Neural cell (in vitro differentiated cells): ENCODE data around the gene LRMDA. TPM values are rescaled to one million over a fixed set of nuclear protein-coding genes. Genes with fewer than 3 reads are reported as not detected.

Source experiments
- H2AFZ ChIP-seq: fragments of 200-600, 300-800 bp; sonication (generic), shearing (Covaris generic); 2 replicates; pipeline ENCODE4 v1.6.0; 2014; ENCODE audit warnings: low read depth, mild to moderate bottlenecking, antibody characterized with exemption, low read length, moderate library complexity
- H3F3A ChIP-seq: fragments of 200-600 bp; shearing (Covaris generic); 2 replicates; pipeline ENCODE4 v1.6.1; 2016; ENCODE audit warnings: mild to moderate bottlenecking, moderate library complexity, mixed read lengths, antibody characterized with exemption, low read length; ENCODE audit not compliant: insufficient read depth, poor library complexity, severe bottlenecking
- H3K27ac ChIP-seq: fragments of 200-600, 300-800 bp; sonication (generic), shearing (Covaris generic); 2 replicates; pipeline ENCODE4 v1.5.1; 2014; ENCODE audit warnings: mild to moderate bottlenecking, low read length, moderate library complexity
- H3K27me3 ChIP-seq: fragments of 300-800, 200-600 bp; sonication (generic), shearing (Covaris generic); 2 replicates; pipeline ENCODE4 v1.6.0; 2014; ENCODE audit warnings: mild to moderate bottlenecking, low read depth, low read length, moderate library complexity; ENCODE audit not compliant: insufficient read depth
- H3K36me3 ChIP-seq: fragments of 300-800, 200-600 bp; sonication (generic), shearing (Covaris generic); 2 replicates; pipeline ENCODE4 v1.5.1; 2014; ENCODE audit warnings: mild to moderate bottlenecking, antibody characterized with exemption, low read length, moderate library complexity; ENCODE audit not compliant: insufficient read depth
- H3K4me2 ChIP-seq: fragments of 300-800, 200-600 bp; sonication (generic), shearing (Covaris generic); 2 replicates; pipeline ENCODE4 v1.6.0; 2014; ENCODE audit warnings: mild to moderate bottlenecking, low read length
- H3K4me3 ChIP-seq: fragments of 300-800, 200-600 bp; sonication (generic), shearing (Covaris generic); 2 replicates; pipeline ENCODE4 v1.5.1; 2014; ENCODE audit warnings: mild to moderate bottlenecking, low read length, moderate library complexity
- H3K79me2 ChIP-seq: fragments of 200-600 bp; shearing (Covaris generic); replicated peaks from 2 replicates; pipeline ENCODE4 v1.6.0; 2014; ENCODE audit warnings: mild to moderate bottlenecking, low read length, moderate library complexity; ENCODE audit not compliant: insufficient read depth
- H3K9ac ChIP-seq: fragments of 300-800, 200-600 bp; sonication (generic), shearing (Covaris generic); 2 replicates; pipeline ENCODE4 v1.6.1; 2016; ENCODE audit warnings: mild to moderate bottlenecking, low read length, mixed read lengths
- H3K9me2 ChIP-seq: fragments of 200-600 bp; shearing (Covaris generic); 2 replicates; pipeline ENCODE4 v1.6.1; 2016; ENCODE audit warnings: mild to moderate bottlenecking, low read length, mixed read lengths; ENCODE audit not compliant: insufficient read depth
- H3K9me3 ChIP-seq: fragments of 200-600, 300-800 bp; sonication (generic), shearing (Covaris generic); 2 replicates; pipeline ENCODE4 v1.6.1; 2016; ENCODE audit warnings: mild to moderate bottlenecking, mixed run types, low read length, moderate library complexity, mixed read lengths
- H4K20me1 ChIP-seq: fragments of 200-600 bp; shearing (Covaris generic); 2 replicates; pipeline ENCODE4 v1.6.1; 2016; ENCODE audit warnings: mild to moderate bottlenecking, mixed run types; ENCODE audit not compliant: insufficient read depth
- EP300 ChIP-seq: fragments of 450-650 bp; conservative IDR thresholded peaks from 2 replicates; pipeline ENCODE4 v1.6.1; 2014; ENCODE audit warnings: antibody characterized with exemption, mild to moderate bottlenecking, moderate library complexity; ENCODE audit not compliant: poor library complexity, severe bottlenecking
- EZH2 ChIP-seq: fragments of 200-600, 300-800 bp; shearing (Covaris generic), sonication (generic); IDR thresholded peaks from 2 replicates; pipeline ENCODE4 v1.6.1; 2014; ENCODE audit warnings: antibody characterized with exemption, low read length, borderline replicate concordance, mild to moderate bottlenecking; ENCODE audit not compliant: insufficient read depth, poor library complexity, severe bottlenecking
- MXI1 ChIP-seq: fragments of 450-650 bp; conservative IDR thresholded peaks from 2 replicates; pipeline ENCODE4 v1.6.1; 2014; ENCODE audit warnings: antibody characterized with exemption, mild to moderate bottlenecking; ENCODE audit not compliant: poor library complexity, severe bottlenecking
- POLR2AphosphoS5 ChIP-seq: IDR thresholded peaks from 2 replicates; pipeline ENCODE4 v1.6.1; 2012
- RAD21 ChIP-seq: fragments of 450-650 bp; conservative IDR thresholded peaks from 2 replicates; pipeline ENCODE4 v1.6.1; 2014; ENCODE audit warnings: antibody characterized with exemption, mild to moderate bottlenecking, moderate library complexity
- SMC3 ChIP-seq: fragments of 450-650 bp; conservative IDR thresholded peaks from 2 replicates; pipeline ENCODE4 v1.6.1; 2014; ENCODE audit warnings: antibody characterized with exemption, mild to moderate bottlenecking, moderate library complexity; ENCODE audit not compliant: poor library complexity
- TAF1 ChIP-seq: IDR thresholded peaks from 2 replicates; pipeline ENCODE4 v1.6.1; 2012; ENCODE audit warnings: low read depth
- polyA plus RNA-seq: library from polyadenylated mRNA; depleted of rRNA; stranded (reverse); fragments of >200 nt; gene quantifications from 2 replicates; pipeline ENCODE4 v1.2.3, GENCODE V29; 2014
- TF ChIP-seq, protein P1 (sequence below): fragments of 450-650 bp; IDR thresholded peaks from 2 replicates; pipeline ENCODE4 v1.5.1; 2014; ENCODE audit warnings: antibody characterized with exemption, mild to moderate bottlenecking, moderate library complexity; ENCODE audit not compliant: poor library complexity, severe bottlenecking
- TF ChIP-seq, protein P2 (sequence below): IDR thresholded peaks from 2 replicates; pipeline ENCODE4 v1.6.1; 2012; ENCODE audit warnings: borderline replicate concordance

Gene LRMDA
- polyA plus RNA-seq, 1 donor from 2014 or later: 5.6 TPM

DNA sequence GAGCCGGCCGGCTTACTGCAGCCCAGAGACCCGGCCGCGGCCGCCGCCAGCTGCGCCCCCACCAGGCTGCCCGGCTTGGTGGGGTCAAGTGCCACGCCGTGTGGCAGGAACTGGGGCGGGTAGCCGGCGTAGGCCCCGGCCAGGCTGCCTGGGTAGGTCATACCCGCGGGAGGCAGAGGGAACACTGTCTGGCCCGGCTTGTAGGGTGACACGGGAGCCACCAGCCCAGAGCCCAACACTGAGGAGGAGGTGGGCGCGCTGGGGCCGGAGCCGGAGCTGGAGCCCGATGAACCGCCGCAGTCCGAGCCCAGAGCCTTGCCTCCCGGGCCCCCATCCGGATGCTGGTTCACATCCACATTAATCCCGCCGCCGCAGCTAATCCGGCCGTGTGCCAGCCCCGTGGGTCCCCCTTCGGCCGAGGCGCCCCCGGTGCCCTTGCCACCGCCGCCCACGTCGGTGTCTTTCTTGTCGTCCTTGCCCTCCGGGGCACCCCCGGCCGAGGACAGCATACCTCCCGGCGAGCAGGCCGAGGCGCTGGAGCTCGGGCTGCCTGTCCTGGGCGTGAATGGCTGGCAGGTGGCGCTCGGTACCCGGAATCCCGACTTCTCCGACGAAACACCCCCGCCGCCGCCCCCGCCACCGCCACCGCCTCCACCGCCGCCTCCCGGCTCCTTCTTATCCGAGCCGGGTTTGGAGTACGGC is 31.8 kb upstream of the LRMDA start:
- Histone ChIP-seq H3F3A (peaks cover 5% of the 10 kb centered on the region), H3K9me3 (no peaks in the 10 kb centered on the region), H3K9me2 (no peaks in the 10 kb centered on the region), H3K27ac (peak overlapping the region; percentile 99), H2AFZ (no peak overlapping the region), H4K20me1 (peaks cover 22% of the 10 kb centered on the region), H3K79me2 (peaks cover 64% of the 10 kb centered on the region), H3K36me3 (peaks cover 14% of the 10 kb centered on the region), H3K4me2 (no peak overlapping the region), H3K9ac (peak overlapping the region; percentile 100), H3K4me3 (peak overlapping the region; percentile 94), H3K27me3 (peaks cover 56% of the 10 kb centered on the region)
- TF ChIP-seq, protein P1, sequence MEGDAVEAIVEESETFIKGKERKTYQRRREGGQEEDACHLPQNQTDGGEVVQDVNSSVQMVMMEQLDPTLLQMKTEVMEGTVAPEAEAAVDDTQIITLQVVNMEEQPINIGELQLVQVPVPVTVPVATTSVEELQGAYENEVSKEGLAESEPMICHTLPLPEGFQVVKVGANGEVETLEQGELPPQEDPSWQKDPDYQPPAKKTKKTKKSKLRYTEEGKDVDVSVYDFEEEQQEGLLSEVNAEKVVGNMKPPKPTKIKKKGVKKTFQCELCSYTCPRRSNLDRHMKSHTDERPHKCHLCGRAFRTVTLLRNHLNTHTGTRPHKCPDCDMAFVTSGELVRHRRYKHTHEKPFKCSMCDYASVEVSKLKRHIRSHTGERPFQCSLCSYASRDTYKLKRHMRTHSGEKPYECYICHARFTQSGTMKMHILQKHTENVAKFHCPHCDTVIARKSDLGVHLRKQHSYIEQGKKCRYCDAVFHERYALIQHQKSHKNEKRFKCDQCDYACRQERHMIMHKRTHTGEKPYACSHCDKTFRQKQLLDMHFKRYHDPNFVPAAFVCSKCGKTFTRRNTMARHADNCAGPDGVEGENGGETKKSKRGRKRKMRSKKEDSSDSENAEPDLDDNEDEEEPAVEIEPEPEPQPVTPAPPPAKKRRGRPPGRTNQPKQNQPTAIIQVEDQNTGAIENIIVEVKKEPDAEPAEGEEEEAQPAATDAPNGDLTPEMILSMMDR: peak; percentile 59
- TF ChIP-seq POLR2AphosphoS5 (peak; percentile 3), TAF1 (no peak), SMC3 (peak; percentile 50)

DNA sequence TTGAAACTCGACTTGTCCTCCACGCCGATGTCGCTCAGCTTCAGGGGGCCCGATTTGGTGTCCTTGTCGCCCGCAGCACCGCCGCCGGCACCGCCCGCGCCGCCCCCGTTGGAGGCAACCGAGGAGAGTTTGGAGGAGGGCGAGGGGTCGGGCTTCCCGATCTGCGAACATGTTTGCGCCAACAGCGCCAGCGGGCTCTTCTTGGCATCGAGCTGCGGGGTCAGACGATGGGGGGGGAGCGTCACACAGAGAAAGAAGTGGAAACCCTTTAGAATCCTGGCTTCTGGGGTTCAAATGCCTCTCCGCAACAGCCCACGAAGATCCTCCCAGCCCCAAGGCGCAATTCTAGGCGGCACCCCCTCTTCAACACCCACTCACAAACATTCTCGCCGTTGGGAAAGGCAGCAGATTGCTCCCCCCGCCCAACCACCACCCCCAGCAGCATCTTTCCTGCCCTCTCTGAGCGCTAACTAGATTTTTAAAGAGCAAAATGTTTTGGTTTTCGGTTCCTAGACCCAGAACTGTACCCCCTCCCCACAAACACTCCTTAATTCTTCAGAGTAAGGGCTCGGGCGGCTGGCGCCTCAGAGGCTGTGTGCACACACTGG is 31.2 kb upstream of the LRMDA start:
- H3K4me2 ChIP-seq: no peak overlapping the region
- no peak overlapping the region for H2AFZ ChIP-seq
- H3K9me2 ChIP-seq: no peaks in the 10 kb centered on the region
- H4K20me1 ChIP-seq: peaks cover 22% of the 10 kb centered on the region
- H3F3A ChIP-seq: peaks cover 5% of the 10 kb centered on the region
- no peaks in the 10 kb centered on the region for H3K9me3 ChIP-seq
- peak overlapping the region; percentile 100 for H3K9ac ChIP-seq
- peak overlapping the region; percentile 99 for H3K27ac ChIP-seq
- peaks cover 55% of the 10 kb centered on the region for H3K27me3 ChIP-seq
- H3K36me3 ChIP-seq: peaks cover 14% of the 10 kb centered on the region
- peaks cover 64% of the 10 kb centered on the region for H3K79me2 ChIP-seq
- TF ChIP-seq, protein P2, sequence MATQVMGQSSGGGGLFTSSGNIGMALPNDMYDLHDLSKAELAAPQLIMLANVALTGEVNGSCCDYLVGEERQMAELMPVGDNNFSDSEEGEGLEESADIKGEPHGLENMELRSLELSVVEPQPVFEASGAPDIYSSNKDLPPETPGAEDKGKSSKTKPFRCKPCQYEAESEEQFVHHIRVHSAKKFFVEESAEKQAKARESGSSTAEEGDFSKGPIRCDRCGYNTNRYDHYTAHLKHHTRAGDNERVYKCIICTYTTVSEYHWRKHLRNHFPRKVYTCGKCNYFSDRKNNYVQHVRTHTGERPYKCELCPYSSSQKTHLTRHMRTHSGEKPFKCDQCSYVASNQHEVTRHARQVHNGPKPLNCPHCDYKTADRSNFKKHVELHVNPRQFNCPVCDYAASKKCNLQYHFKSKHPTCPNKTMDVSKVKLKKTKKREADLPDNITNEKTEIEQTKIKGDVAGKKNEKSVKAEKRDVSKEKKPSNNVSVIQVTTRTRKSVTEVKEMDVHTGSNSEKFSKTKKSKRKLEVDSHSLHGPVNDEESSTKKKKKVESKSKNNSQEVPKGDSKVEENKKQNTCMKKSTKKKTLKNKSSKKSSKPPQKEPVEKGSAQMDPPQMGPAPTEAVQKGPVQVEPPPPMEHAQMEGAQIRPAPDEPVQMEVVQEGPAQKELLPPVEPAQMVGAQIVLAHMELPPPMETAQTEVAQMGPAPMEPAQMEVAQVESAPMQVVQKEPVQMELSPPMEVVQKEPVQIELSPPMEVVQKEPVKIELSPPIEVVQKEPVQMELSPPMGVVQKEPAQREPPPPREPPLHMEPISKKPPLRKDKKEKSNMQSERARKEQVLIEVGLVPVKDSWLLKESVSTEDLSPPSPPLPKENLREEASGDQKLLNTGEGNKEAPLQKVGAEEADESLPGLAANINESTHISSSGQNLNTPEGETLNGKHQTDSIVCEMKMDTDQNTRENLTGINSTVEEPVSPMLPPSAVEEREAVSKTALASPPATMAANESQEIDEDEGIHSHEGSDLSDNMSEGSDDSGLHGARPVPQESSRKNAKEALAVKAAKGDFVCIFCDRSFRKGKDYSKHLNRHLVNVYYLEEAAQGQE: peak; percentile 73
- TF ChIP-seq SMC3 (no peak), EP300 (no peak), MXI1 (peak; percentile 27), TAF1 (peak; percentile 35), RAD21 (peak; percentile 13), EZH2 (no peak), POLR2AphosphoS5 (peak; percentile 36)
- TF ChIP-seq, protein P1: no peak
- peak overlapping the region; percentile 94 for H3K4me3 ChIP-seq
